GM18502 (cell line): ENCODE data around the gene COA5.

Experiments
- ATAC-seq: cut with Tn5 transposase; IDR thresholded peaks from one replicate; pipeline ENCODE4 v1.9.1; 2021; ENCODE audit warnings: mild to moderate bottlenecking; ENCODE audit not compliant: unreplicated experiment, poor library complexity

COA5 gene

DNA sequence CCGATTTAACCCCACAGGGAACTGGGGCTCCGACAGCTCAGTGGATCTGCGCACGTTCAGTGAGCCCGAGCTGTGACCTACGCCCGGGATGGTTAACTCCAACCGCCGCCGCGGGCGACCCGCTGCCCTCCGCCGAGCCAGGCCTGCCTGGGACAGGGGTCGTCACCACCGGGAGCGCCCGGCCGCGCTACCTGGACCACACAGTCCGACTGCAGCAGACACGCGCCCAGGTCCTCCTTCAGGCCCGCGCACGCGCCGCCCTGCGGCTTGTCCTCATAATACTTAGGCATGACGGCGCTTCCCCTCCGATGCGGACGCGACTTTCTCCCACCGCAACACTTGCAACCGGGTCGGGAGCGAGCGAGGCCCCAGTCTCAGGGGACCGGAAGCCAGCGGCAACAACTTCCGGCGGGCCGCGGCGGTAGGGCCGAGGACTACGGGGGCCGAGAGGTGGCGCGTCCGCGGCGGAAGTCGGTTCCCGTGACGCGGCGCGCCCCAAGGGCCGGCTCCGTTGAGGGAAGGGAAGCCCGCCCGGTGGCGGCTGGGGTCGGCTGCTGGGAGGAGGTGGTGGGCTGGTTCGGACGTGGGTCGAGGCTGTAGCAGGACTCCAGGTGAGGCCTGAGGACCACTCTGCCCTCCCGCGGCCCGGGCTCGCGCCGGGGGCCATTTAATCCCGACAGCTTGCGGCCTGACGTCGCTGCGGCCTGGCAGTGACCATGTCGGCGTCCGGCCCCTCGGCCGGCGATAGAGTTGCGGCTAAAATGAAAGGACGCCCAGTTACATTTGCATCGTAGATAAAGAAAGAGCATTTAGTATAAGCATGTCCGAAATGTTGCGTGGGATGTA, at the start of gene COA5, which contains the start of gene UNC50:
Gene COA5 (minus strand): TSS at position 397 of the 846 bp plus-strand sequence. CDS start 107 bp downstream, at position 290.
Gene UNC50 (plus strand): TSS at position 474 of the 846 bp plus-strand sequence. CDS start 1,171 bp downstream, outside the sequence.
- peak; percentile 86 for ATAC-seq

- no peak for ATAC-seq
These were observed 48.5 kb upstream of the COA5 start for GRCh38 chr2:98656800-98657199.

GRCh38 chr2:98654699-98655495, 46.6 kb upstream of the COA5 start:
- no peak for ATAC-seq

DNA sequence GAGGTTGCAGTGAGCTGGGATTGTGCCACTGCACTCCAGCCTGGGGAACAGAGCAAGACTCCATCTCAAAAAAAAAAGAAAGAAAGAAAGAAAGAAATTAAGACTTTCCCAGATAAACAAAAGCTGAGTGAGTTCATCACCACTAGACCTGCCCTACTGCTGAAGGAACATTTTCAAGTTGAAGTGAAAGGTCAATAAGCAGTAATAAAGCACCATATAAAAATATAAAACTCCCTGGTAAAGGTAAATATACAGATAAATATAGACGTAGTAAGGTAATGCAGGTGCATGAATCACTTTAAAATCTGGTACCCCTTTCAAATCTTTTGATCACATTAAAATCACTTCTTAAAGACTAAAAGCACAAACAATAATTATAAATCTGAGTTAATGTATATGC, 42.7 kb upstream of the COA5 start:
- ATAC-seq: no peak

DNA sequence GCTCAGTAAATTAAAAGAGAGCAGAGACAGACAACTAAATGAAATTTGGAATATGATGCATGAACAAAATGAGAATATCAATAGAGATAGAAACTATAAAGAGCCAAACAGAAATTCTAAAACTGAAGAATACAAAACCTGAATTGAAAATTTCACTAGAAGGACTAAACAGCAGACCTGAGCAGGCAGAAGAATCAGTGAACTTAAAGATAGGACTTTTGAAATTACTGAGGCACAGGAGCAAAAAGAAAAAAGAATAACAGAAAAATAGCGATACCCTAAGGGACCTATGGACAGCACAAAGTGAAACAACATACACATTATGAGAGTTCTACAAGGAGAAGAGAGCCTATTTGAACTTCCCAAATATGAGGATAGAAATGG, 41.7 kb upstream of the COA5 start:
- ATAC-seq: no peak

DNA sequence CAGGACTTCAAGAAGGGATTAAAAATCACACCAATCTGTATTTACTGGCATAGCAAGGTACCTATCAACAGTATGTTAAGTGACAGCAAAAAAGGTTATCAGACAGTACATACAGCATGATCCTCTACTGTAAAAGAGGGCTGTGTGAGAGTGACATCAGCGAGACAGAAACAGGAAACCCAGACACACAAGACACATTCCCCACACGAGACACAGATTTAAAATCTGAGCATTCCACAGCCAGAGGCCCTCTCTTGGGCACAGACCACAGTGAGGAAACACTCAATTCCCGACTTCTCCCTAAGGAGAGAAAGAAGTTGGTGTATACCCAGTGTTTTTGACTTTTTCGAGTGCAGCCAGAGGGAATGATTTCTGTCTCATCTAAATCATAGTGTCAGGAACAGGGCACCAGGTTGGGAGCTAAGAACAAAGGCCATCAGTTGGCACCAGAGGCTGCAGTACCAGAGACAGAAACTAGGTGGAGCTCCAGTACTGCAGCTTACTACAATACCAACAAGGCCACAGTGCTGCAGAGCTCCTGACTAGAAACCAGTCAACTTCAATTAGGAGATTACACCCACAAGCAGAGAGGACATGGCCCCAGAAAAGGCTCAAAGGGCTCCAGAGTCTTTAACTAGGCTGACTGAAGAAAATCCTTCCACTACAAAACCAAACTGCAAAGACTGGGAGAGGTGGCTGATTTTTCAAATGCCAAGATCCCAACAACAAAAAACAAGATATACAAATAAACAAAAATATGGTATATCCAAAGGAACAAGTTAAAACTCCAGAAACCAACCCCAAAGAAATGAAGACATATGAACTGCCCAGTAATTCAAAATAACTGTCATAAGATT, 41.1 kb upstream of the COA5 start:
- ATAC-seq: peak; percentile 77

DNA sequence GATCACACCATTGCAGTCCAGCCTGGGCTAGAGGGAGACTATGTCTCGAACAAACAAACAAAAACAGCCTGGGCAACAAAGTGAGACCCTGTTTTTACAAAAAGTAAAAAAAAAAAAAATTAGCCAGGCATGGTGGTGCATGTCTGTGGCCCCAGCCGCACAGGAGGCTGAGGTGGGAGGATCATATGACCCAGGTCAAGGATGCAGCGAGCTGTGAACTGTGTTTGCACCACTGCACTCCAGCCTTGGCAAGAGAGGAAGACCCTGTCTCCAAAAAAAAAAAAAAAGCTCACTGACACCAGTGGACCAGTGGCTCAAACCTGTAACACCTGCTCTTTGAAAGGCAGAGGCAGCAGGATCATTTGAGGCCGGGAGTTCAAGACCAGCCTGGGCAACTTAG, 40.1 kb upstream of the COA5 start:
- ATAC-seq: no peak

DNA sequence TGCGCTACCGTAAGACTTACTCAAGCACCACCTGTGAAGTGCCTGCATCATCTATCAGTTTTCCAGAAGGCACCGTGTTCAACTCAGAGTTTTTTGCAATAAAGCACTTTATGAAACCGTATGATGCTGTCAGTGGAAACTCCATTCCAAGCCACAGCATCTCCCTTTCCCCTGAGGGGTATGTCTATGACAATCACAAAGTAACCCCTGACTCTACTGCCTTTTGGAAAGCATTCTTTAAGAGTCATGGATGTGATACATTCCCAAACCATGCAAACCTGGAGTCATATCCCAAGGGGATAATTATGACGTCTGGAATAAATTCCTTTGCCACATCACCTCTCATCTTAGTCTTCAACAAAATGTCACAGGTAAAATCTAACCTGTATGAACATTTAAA, 39.3 kb upstream of the COA5 start:
- no peak for ATAC-seq

DNA sequence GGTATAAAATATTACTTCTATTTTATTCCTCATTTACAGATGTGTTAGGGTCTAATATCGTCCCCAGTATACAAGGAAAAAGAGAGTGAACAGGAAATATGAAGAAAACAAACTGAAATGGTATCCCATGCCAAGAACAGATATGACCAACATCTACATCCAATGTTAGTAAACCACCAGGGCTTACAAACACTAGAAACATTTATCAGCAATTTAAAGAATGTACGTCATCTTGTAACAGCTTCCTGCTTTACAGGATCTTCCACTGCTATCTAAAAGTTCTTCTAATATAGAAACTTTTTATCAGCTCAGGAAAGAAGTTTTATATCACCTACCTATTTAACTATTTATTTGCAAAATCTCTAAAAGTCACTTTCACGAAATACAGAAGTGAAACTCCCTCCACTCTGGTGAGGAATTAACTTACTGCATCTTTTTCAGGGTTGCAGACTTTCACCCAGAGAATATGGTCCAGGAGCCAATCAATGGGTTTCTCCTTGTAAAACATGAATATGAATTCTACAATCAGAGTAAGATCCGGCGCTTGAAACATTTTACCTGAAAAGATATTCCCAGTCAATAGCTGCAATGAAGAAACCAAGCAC, 35.3 kb upstream of the COA5 start:
- ATAC-seq: no peak

- ATAC-seq: peak; percentile 59
These were observed 29.3 kb upstream of the COA5 start for GRCh38 chr2:98637401-98638147.

GRCh38 chr2:98634406-98635092, 26.2 kb upstream of the COA5 start:
- no peak for ATAC-seq

DNA sequence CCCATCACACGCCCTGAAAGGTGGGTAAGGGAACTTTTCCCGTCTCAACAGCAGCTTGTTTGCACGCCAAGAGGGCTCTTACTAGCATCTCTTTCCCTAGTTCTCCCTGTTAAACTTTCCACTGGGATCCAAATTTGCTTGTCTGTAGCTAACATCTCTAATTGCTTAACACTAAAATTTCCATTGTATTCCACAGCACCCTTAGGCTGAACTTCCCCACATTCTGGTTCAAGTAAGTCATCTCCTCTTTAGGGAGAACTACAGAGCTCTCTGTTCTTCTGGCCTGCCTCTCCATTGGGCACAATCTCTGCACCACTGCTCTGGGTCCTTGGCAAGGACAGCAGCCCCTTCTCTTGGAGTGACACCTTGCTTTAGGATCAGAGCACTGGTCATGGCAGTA, 24.0 kb upstream of the COA5 start:
- ATAC-seq: no peak

GRCh38 chr2:98623657-98624056, 15.3 kb upstream of the COA5 start:
- ATAC-seq: no peak

GRCh38 chr2:98617149-98617548, 8.8 kb upstream of the COA5 start:
- ATAC-seq: no peak

GRCh38 chr2:98615481-98615880, 7.2 kb upstream of the COA5 start:
- no peak for ATAC-seq

DNA sequence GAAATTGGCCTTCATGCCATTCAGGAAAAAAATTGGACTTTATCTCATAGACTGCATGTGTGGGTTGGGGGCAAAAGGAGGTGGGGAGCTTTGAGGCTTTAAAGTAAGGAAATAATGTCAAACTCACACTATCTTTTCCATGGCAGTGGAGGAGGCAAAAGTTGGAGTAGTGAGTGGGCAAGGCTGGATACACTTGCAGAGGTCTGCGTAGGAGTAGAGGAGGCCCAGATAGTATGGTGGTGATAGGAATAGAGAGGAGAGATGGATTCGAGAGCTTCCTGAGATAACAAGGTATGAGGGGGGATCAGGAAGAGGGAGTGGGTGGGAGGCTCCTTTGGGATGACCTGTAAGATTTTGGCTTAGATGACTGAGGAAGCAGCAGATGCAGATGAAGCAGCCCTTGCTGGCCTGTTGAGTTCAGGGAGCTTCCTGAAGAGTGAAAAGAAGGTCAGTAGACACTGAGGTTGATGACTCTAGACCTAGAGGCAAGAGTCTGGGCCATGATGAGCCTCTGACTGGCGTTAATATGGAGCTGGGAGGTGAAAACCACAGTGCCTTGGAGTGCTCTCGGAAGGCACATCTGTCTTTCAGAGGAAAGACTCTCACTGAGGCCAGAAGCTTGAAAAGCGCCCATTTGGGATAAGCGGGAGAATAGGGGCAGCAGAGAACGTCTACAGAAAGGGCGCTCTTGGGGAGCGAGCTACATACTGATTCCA, 5.9 kb upstream of the COA5 start:
- no peak for ATAC-seq

DNA sequence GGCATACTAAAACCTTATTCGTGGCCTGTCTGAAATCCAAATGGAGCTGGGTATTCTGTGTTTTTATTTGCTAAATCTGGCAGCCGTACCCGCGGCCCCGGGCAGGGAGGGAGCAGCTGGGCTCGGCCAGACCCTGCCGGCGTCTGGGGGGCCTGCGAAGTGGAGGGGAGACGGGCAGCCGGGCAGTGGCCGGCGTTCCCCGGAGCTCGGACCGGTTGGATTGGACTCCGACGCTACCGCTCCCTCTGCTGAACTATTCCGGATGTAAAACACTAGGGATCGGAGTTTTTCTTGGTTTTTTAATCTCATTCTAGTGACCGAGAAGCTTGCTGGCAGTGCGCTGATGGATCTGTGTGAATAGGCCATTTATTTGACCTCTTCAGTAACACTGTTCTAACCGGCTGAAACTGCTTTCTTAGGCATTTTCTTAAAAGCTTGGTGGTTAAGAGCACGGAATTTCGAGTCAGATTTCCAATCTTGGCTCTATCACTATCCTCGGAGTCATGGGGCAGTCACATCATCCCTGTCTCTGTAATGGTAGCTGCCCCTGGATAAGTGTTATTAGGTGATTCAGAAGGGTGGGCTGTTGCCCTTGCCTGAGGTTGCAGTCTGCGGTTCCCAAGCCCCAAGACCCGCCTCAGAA, 771 bp upstream of the COA5 start:
- ATAC-seq: peak; percentile 13

DNA sequence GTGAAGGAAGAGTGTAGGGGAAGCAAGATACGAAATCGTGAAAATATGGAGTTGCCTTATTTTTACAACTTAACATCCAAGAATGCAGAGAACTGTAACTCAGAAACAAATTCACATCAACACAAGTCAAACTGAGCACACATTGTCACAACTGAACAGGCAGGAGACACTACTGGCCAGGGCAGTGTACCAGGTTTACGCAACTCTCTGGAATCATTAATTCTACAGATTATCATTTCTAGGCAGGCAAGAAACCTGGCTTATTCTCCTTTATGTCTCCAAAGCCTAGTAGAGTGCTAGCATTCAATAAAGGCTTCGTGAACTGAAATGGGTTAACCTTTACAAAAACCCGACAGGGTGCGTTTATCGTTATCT, 584 bp downstream of the COA5 start:
- ATAC-seq: no peak
